ENCODE measurements around the gene FANCB.

The FANCB gene

GRCh38 chrX:14873676-14874049 lies 794 bp upstream of the FANCB start:
- peaks cover 11% of the 10 kb centered on the region for H3K36me3 Mint-ChIP-seq
- no peaks in the 10 kb centered on the region for H3K27me3 Mint-ChIP-seq
- peaks cover 6% of the 10 kb centered on the region for H3K4me1 Mint-ChIP-seq
- peak overlapping the region; percentile 89 for H3K4me3 Mint-ChIP-seq
- H3K9me3 Mint-ChIP-seq = no peaks in the 10 kb centered on the region
- no peak for ATAC-seq
- peak overlapping the region; percentile 85 for H3K27ac Mint-ChIP-seq

GRCh38 chrX:14872355-14872754 lies 514 bp downstream of the FANCB start:
- H3K9me3 Mint-ChIP-seq = no peaks in the 10 kb centered on the region
- H3K4me3 Mint-ChIP-seq = peak overlapping the region; percentile 89
- H3K36me3 Mint-ChIP-seq = peaks cover 23% of the 10 kb centered on the region
- peak overlapping the region; percentile 85 for H3K27ac Mint-ChIP-seq
- peaks cover 6% of the 10 kb centered on the region for H3K4me1 Mint-ChIP-seq
- no peaks in the 10 kb centered on the region for H3K27me3 Mint-ChIP-seq
- ATAC-seq = no peak

GRCh38 chrX:14871767-14872166 lies 1.1 kb downstream of the FANCB start:
- no peak overlapping the region for H3K27ac Mint-ChIP-seq
- peak overlapping the region; percentile 38 for H3K4me3 Mint-ChIP-seq
- peaks cover 6% of the 10 kb centered on the region for H3K4me1 Mint-ChIP-seq

GRCh38 chrX:14865201-14865600 lies 7.7 kb downstream of the FANCB start:
- Mint-ChIP-seq H3K9me3 (no peaks in the 10 kb centered on the region), H3K4me3 (no peak overlapping the region), H3K36me3 (peaks cover 17% of the 10 kb centered on the region), H3K4me1 (no peaks in the 10 kb centered on the region), H3K27me3 (no peaks in the 10 kb centered on the region), H3K27ac (no peak overlapping the region)
- no peak for ATAC-seq

More at GRCh38 chrX:14871767-14872166, 1.1 kb downstream of the FANCB start:
- Mint-ChIP-seq H3K27me3 (no peaks in the 10 kb centered on the region), H3K36me3 (peaks cover 25% of the 10 kb centered on the region), H3K9me3 (no peaks in the 10 kb centered on the region)
- no peak for ATAC-seq

- H3K27ac Mint-ChIP-seq = no peak overlapping the region
- no peak for ATAC-seq
- H3K9me3 Mint-ChIP-seq = no peaks in the 10 kb centered on the region
- no peaks in the 10 kb centered on the region for H3K4me1 Mint-ChIP-seq
- no peaks in the 10 kb centered on the region for H3K27me3 Mint-ChIP-seq
- no peak overlapping the region for H3K4me3 Mint-ChIP-seq
- H3K36me3 Mint-ChIP-seq = peaks cover 17% of the 10 kb centered on the region
Observed at GRCh38 chrX:14864631-14865030, 8.2 kb downstream of the FANCB start.

GRCh38 chrX:14851526-14851925 lies 21.3 kb downstream of the FANCB start:
- no peak overlapping the region for H3K4me3 Mint-ChIP-seq
- no peaks in the 10 kb centered on the region for H3K4me1 Mint-ChIP-seq
- peaks cover 20% of the 10 kb centered on the region for H3K36me3 Mint-ChIP-seq
- no peak overlapping the region for H3K27ac Mint-ChIP-seq
- no peaks in the 10 kb centered on the region for H3K9me3 Mint-ChIP-seq
- ATAC-seq = no peak
- no peaks in the 10 kb centered on the region for H3K27me3 Mint-ChIP-seq

- no peaks in the 10 kb centered on the region for H3K4me1 Mint-ChIP-seq
- no peaks in the 10 kb centered on the region for H3K27me3 Mint-ChIP-seq
- H3K9me3 Mint-ChIP-seq = no peaks in the 10 kb centered on the region
- ATAC-seq = no peak
- no peak overlapping the region for H3K27ac Mint-ChIP-seq
- H3K36me3 Mint-ChIP-seq = peaks cover 16% of the 10 kb centered on the region
- no peak overlapping the region for H3K4me3 Mint-ChIP-seq
Observed at GRCh38 chrX:14843666-14844065, 29.2 kb downstream of the FANCB start.

GRCh38 chrX:14837155-14837554 lies 35.7 kb downstream of the FANCB start:
- Mint-ChIP-seq H3K27me3 (no peaks in the 10 kb centered on the region), H3K36me3 (peaks cover 25% of the 10 kb centered on the region), H3K27ac (no peak overlapping the region), H3K9me3 (no peaks in the 10 kb centered on the region), H3K4me3 (no peak overlapping the region), H3K4me1 (no peaks in the 10 kb centered on the region)
- no peak for ATAC-seq

GRCh38 chrX:14832586-14832985 lies 40.3 kb downstream of the FANCB start:
- Mint-ChIP-seq H3K4me3 (no peak overlapping the region), H3K36me3 (peaks cover 22% of the 10 kb centered on the region), H3K27me3 (no peaks in the 10 kb centered on the region), H3K4me1 (no peaks in the 10 kb centered on the region), H3K9me3 (peaks cover 2% of the 10 kb centered on the region), H3K27ac (no peak overlapping the region)
- no peak for ATAC-seq

- no peak overlapping the region for H3K4me3 Mint-ChIP-seq
- H3K27ac Mint-ChIP-seq = no peak overlapping the region
- no peaks in the 10 kb centered on the region for H3K4me1 Mint-ChIP-seq
- H3K27me3 Mint-ChIP-seq = no peaks in the 10 kb centered on the region
- ATAC-seq = no peak
- H3K9me3 Mint-ChIP-seq = peaks cover 2% of the 10 kb centered on the region
- H3K36me3 Mint-ChIP-seq = peaks cover 22% of the 10 kb centered on the region
Observed at GRCh38 chrX:14832151-14832550, 40.7 kb downstream of the FANCB start.

GRCh38 chrX:14829643-14830042 lies 43.2 kb downstream of the FANCB start:
- Mint-ChIP-seq H3K4me1 (no peaks in the 10 kb centered on the region), H3K4me3 (no peak overlapping the region), H3K27ac (no peak overlapping the region), H3K27me3 (no peaks in the 10 kb centered on the region), H3K36me3 (peaks cover 12% of the 10 kb centered on the region), H3K9me3 (peaks cover 2% of the 10 kb centered on the region)
- ATAC-seq = no peak

GRCh38 chrX:14826319-14826718 lies 46.5 kb downstream of the FANCB start:
- H3K4me1 Mint-ChIP-seq = no peaks in the 10 kb centered on the region
- ATAC-seq = no peak
- peaks cover 2% of the 10 kb centered on the region for H3K9me3 Mint-ChIP-seq

GRCh38 chrX:14825851-14826250 lies 47.0 kb downstream of the FANCB start:
- no peaks in the 10 kb centered on the region for H3K27me3 Mint-ChIP-seq
- H3K4me1 Mint-ChIP-seq = no peaks in the 10 kb centered on the region
- no peak overlapping the region for H3K27ac Mint-ChIP-seq
- no peak for ATAC-seq
- H3K36me3 Mint-ChIP-seq = peaks cover 4% of the 10 kb centered on the region
- H3K9me3 Mint-ChIP-seq = peaks cover 2% of the 10 kb centered on the region
- no peak overlapping the region for H3K4me3 Mint-ChIP-seq

More at GRCh38 chrX:14826319-14826718, 46.5 kb downstream of the FANCB start:
- H3K27me3 Mint-ChIP-seq = no peaks in the 10 kb centered on the region
- H3K27ac Mint-ChIP-seq = no peak overlapping the region
- H3K4me3 Mint-ChIP-seq = no peak overlapping the region
- H3K36me3 Mint-ChIP-seq = peaks cover 4% of the 10 kb centered on the region

- H3K27ac Mint-ChIP-seq = no peak overlapping the region
- H3K9me3 Mint-ChIP-seq = peaks cover 5% of the 10 kb centered on the region
- no peak overlapping the region for H3K4me3 Mint-ChIP-seq
- H3K4me1 Mint-ChIP-seq = no peaks in the 10 kb centered on the region
- no peak for ATAC-seq
- no peaks in the 10 kb centered on the region for H3K36me3 Mint-ChIP-seq
- no peaks in the 10 kb centered on the region for H3K27me3 Mint-ChIP-seq
Observed at GRCh38 chrX:14819769-14820168, 53.1 kb downstream of the FANCB start.

GRCh38 chrX:14817571-14817970 lies 55.3 kb downstream of the FANCB start:
- no peak overlapping the region for H3K27ac Mint-ChIP-seq
- no peaks in the 10 kb centered on the region for H3K4me1 Mint-ChIP-seq
- no peaks in the 10 kb centered on the region for H3K27me3 Mint-ChIP-seq
- no peaks in the 10 kb centered on the region for H3K36me3 Mint-ChIP-seq
- no peak overlapping the region for H3K4me3 Mint-ChIP-seq
- H3K9me3 Mint-ChIP-seq = peaks cover 7% of the 10 kb centered on the region
- no peak for ATAC-seq

GRCh38 chrX:14802943-14803710 lies 69.7 kb downstream of the FANCB start:
- no peak overlapping the region for H3K4me3 Mint-ChIP-seq
- H3K4me1 Mint-ChIP-seq = no peaks in the 10 kb centered on the region
- no peaks in the 10 kb centered on the region for H3K36me3 Mint-ChIP-seq
- ATAC-seq = no peak
- H3K27me3 Mint-ChIP-seq = no peaks in the 10 kb centered on the region
- no peak overlapping the region for H3K27ac Mint-ChIP-seq
- no peaks in the 10 kb centered on the region for H3K9me3 Mint-ChIP-seq

All from stimulated activated memory B cell treated with anti-CD40 and anti-IgM and Interleukin-4, amounts not matched to agents 10 μg/mL and 1 μg/mL and 100 μg/mL, for 72 hours (primary cell).